WTC11 (cell line): ENCODE results near the gene CELA2A.

Experiments
- ATF6 ChIP-seq: sonication (generic); formaldehyde crosslinking; IDR thresholded peaks from 2 replicates; pipeline ENCODE4 v1.8.1; 2023; ENCODE audit warnings: mild to moderate bottlenecking, missing genetic modification reagents
- CREM ChIP-seq: sonication (generic); formaldehyde crosslinking; IDR thresholded peaks from 2 replicates; pipeline ENCODE4 v1.8.1; 2022; ENCODE audit warnings: mild to moderate bottlenecking, missing genetic modification reagents, moderate library complexity
- FOXK1 ChIP-seq: sonication (generic); formaldehyde crosslinking; IDR thresholded peaks from 2 replicates; pipeline ENCODE4 v1.8.0; 2022; ENCODE audit warnings: mild to moderate bottlenecking, moderate library complexity, missing genetic modification reagents
- GTF2I ChIP-seq: fragments of 250-450 bp; sonication (Bioruptor Pico); conservative IDR thresholded peaks from 2 replicates; pipeline ENCODE4 v1.4.0; 2021; ENCODE audit warnings: mild to moderate bottlenecking
- JUN ChIP-seq: sonication (generic); formaldehyde crosslinking; IDR thresholded peaks from 2 replicates; pipeline ENCODE4 v1.8.0; 2023; ENCODE audit warnings: mild to moderate bottlenecking, missing genetic modification reagents
- KAT7 ChIP-seq: sonication (generic); formaldehyde crosslinking; IDR thresholded peaks from 2 replicates; pipeline ENCODE4 v1.8.1; 2023; ENCODE audit warnings: missing genetic modification reagents, mild to moderate bottlenecking, borderline replicate concordance
- NR1H2 ChIP-seq: sonication (generic); formaldehyde crosslinking; IDR thresholded peaks from 2 replicates; pipeline ENCODE4 v1.9.0; 2021; ENCODE audit warnings: mild to moderate bottlenecking, moderate library complexity, missing genetic modification reagents
- NR2C2 ChIP-seq: sonication (generic); formaldehyde crosslinking; IDR thresholded peaks from 2 replicates; pipeline ENCODE4 v1.8.0; 2022; ENCODE audit warnings: mild to moderate bottlenecking, missing genetic modification reagents
- PRRX2 ChIP-seq: fragments of 250-450 bp; sonication (Bioruptor Pico); IDR thresholded peaks from 2 replicates; pipeline ENCODE4 v1.8.0; 2021; ENCODE audit warnings: mild to moderate bottlenecking
- SP1 ChIP-seq: sonication (generic); formaldehyde crosslinking; conservative IDR thresholded peaks from 2 replicates; pipeline ENCODE4 v1.8.1; 2022; ENCODE audit warnings: missing genetic modification reagents
- ZBTB21 ChIP-seq: sonication (generic); formaldehyde crosslinking; IDR thresholded peaks from 2 replicates; pipeline ENCODE4 v1.8.1; 2023; ENCODE audit warnings: mild to moderate bottlenecking, missing genetic modification reagents, borderline replicate concordance
- ZMAT4 ChIP-seq: fragments of 250-450 bp; sonication (Bioruptor Pico); IDR thresholded peaks from 2 replicates; pipeline ENCODE4 v1.9.0; 2021; ENCODE audit warnings: mild to moderate bottlenecking
- TF ChIP-seq, protein P1 (sequence below): fragments of 200-600 bp; IDR thresholded peaks from 2 replicates; pipeline ENCODE4 v1.8.0; 2022; ENCODE audit warnings: antibody characterized with exemption
- TF ChIP-seq, protein P2 (sequence below): sonication (generic); formaldehyde crosslinking; IDR thresholded peaks from 2 replicates; pipeline ENCODE4 v1.8.1; 2023; ENCODE audit warnings: mild to moderate bottlenecking, missing genetic modification reagents, moderate library complexity

DNA sequence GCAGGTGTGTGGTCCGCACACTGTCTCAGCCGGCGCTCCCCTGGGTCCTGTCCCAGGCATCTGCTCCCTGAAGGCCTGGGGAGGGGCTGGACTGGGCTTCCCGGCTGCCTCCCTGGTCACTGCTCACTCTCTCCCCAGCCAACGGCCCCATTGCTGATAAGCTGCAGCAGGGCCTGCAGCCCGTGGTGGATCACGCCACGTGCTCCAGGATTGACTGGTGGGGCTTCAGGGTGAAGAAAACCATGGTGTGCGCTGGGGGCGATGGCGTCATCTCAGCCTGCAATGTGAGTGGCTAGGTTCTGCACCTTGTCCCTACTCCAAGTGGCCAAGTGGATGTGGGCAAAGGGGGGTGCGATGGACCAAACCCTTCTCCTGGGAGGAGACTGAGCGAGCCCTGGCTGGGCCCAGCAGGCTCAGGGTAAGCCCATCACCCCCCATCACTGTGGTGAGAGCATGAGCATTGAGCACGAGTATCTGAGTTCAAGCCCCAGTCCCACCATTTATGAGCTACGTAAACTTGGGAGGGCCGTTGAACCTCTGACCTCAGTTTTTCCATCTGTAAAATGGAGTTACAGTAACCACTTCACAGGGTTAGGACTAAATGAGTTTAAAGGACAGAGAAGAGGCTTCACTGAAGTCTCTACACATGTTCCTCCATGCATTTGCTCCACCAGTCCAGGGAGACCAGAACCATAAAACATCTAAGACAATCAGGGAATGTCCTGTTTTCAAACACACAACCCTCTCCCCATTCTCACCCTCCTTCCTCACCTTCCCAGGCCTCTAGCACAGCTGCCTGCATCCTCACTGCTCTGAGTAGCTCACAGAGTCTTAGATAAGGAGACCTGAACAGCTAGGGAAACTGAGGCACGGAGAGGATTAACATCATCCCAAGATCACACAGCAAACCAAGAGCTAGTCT lies 11.8 kb upstream of the CELA2A start:
- no peak for TF ChIP-seq NR2C2 (CRISPR knock-in tag)
- TF ChIP-seq PRRX2 (CRISPR knock-in tag): no peak
- TF ChIP-seq JUN (CRISPR knock-in tag): no peak
- TF ChIP-seq, protein P1, sequence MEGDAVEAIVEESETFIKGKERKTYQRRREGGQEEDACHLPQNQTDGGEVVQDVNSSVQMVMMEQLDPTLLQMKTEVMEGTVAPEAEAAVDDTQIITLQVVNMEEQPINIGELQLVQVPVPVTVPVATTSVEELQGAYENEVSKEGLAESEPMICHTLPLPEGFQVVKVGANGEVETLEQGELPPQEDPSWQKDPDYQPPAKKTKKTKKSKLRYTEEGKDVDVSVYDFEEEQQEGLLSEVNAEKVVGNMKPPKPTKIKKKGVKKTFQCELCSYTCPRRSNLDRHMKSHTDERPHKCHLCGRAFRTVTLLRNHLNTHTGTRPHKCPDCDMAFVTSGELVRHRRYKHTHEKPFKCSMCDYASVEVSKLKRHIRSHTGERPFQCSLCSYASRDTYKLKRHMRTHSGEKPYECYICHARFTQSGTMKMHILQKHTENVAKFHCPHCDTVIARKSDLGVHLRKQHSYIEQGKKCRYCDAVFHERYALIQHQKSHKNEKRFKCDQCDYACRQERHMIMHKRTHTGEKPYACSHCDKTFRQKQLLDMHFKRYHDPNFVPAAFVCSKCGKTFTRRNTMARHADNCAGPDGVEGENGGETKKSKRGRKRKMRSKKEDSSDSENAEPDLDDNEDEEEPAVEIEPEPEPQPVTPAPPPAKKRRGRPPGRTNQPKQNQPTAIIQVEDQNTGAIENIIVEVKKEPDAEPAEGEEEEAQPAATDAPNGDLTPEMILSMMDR: no peak
- TF ChIP-seq, protein P2, sequence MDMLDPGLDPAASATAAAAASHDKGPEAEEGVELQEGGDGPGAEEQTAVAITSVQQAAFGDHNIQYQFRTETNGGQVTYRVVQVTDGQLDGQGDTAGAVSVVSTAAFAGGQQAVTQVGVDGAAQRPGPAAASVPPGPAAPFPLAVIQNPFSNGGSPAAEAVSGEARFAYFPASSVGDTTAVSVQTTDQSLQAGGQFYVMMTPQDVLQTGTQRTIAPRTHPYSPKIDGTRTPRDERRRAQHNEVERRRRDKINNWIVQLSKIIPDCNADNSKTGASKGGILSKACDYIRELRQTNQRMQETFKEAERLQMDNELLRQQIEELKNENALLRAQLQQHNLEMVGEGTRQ: no peak
- TF ChIP-seq GTF2I (CRISPR knock-in tag): no peak
- TF ChIP-seq NR1H2 (CRISPR knock-in tag): no peak
- no peak for TF ChIP-seq ATF6 (CRISPR knock-in tag)
- TF ChIP-seq SP1 (CRISPR knock-in tag): no peak
- no peak for TF ChIP-seq CREM (CRISPR knock-in tag)
- TF ChIP-seq KAT7 (CRISPR knock-in tag): no peak
- no peak for TF ChIP-seq ZMAT4 (CRISPR knock-in tag)
- no peak for TF ChIP-seq ZBTB21
- no peak for TF ChIP-seq FOXK1 (CRISPR knock-in tag)
